Adipose tissue (tissue), 3 donors: ENCODE results near the gene MLLT1. TPM values are rescaled to one million over a fixed set of nuclear protein-coding genes. Genes with fewer than 3 reads are reported as not detected.

Source experiments
- H3K27ac ChIP-seq: one replicate; pipeline ENCODE4 v1.5.1; 2013; ENCODE audit warnings: low read depth, low read length
- WGBS, 3 donors: extraction: QIAGEN DNeasy Blood & Tissue Kit; methylation state at CpG; one replicate each; pipeline ENCODE4 v1.1.7; 2013; 5-methylcytosine and 5-hydroxymethylcytosine counted together
- polyA plus RNA-seq, 3 donors: library from polyadenylated mRNA; stranded (reverse); fragments of 200-250 nt; gene quantifications; one replicate each; pipeline ENCODE4 v1.2.3, GENCODE V29; 2013
- donor health status: healthy with polysubstance abuse.
- donor health status: Bipolar disorder and iron deficiency.
- donor health status: healthy.

The MLLT1 gene
- polyA plus RNA-seq, 3 donors, result 19.3 to 41.7 (median 37.5) TPM

DNA sequence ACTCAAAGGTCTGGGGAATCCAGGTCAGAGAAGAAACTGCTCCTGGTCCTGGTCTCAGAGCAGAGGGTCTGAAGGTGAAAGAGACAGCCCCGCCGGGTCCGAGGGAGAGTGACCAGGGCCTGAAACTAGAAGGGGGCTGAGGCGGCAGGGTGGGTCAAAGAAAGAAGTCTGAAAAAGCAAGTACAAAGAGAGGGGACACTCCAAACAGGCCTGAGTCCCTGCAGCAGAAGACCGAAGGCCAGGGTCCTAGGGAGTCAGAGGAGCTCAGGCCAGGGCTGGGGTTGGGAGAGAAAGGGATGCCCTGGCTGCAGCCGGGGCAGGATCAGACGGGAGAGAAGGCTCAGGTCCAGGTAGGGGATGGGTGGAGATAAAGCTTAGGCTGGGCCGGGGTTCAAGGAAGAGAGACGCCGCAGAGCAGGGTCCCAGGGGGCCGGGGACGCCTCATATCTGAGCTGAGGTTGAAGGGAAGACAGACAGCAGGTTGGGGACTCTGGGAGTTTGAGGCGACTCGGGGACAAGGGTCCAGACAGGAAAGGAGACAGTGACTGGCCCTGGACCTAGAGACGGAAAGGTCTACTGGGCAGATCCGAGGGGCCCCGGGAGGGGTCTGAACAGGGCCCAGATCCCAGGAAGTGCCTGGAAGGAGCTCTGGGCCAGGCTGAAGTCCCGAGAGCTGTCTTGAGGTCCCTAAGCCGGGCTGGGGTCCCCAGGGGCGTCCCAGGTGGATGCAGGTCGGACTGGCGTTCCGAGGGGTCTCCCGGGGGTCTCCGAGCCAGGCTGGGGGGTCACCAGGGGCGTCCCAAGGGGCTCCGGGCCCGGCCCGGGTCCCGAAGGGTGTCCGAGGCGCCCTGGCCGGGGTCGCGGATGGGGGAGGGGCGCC lies 795 bp downstream of the MLLT1 start:
- 7 to 8% (median 7%) methylated on average over 30 to 36 of the region's 36 CpGs for WGBS, 3 donors
- H3K27ac ChIP-seq, result peak overlapping the region; percentile 25

DNA sequence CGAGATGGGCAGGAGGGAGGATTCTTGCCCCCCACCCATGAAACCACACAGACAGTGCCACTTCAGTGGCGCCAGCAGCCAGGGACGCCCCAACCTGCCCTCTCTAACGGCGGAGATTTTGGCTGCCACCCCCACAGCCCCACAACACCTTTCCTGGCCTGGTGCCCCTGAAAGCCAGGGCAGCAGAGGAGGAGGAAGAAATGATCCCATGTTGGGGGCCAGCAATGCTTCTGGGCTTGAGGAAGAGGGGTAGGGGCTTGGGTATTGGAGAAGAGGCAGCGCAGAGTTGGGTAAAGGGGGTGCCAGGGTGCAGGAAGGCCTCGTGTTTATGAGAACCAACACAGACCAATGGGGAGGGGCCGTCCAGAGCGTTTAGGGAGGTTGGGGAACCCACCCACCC lies 1.7 kb downstream of the MLLT1 start:
- H3K27ac ChIP-seq, result no peak overlapping the region
- WGBS, 3 donors, result 74 to 76% (median 75%) methylated on average over 9 of the region's 9 CpGs

DNA sequence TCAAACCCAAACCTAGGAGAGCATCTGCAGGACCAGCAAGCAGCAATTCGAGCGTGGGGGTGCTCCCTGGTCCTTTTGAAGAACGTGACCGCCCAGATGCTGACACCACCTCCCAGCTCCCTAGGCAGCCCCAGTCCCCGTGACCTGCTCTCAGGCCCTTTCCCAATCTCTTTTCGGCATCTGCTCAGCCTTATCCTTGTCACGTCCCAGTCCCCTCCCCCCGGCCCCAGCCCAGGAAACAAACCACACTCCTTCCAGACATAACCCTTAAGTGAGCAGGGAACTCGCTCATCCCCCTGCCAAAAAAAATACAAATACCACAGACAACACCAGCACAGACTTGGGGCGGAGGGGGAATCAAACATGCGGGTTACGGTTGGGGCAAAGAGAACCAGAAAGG lies 3.3 kb downstream of the MLLT1 start:
- 57 to 68% (median 58%) methylated on average over 12 of the region's 12 CpGs for WGBS, 3 donors
- H3K27ac ChIP-seq, result peak overlapping the region; percentile 21

DNA sequence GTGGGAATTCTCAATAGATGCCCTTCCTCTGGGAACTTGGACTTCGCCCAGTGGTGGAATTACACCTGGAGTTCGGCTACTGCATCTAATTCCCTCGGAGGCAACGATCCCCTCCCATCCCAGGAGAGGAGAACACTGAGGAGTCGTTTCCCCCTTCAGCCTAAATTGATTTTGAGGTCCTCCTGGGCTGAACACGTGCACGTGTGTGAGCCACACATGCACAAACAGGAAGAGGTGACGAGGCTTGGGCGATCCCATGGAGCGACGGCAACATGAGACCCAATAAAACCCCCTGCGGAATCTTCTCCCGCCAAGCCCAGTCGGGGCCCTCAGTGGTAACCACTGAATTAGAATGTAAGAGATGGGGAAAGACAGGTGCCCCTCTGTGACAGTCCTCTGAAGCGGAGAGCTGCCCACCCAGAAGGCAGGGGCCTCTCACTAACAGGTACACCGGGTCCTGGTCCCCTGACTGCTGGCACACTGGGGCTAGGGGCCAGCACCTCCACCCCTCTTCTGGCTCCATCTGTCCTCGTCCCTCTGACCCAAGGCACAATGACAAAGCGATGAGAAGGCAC lies 4.5 kb downstream of the MLLT1 start:
- H3K27ac ChIP-seq, result peak overlapping the region; percentile 89
- WGBS, 3 donors, result 80 to 83% (median 82%) methylated on average over 18 of the region's 18 CpGs

DNA sequence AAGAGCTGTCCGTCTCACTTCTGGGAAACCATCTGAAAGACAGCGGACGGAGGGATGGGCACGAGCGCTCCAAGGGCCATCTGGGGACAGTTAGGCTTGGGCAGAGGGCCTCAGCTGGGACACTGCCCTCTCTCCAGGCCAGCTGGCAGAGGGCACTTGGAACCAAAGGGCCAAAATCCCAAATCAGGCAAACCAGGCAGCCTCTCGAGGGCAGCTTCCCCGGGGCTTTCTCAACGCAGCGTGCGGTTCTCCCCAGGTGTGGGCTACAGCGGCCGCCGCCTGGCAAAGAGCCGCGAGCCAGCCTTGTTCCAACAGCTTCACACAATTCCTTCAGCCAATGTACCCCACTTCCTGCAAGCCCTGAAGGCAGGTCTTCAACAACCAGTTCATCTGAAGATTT lies 5.0 kb downstream of the MLLT1 start:
- H3K27ac ChIP-seq, result peak overlapping the region; percentile 89
- WGBS, 3 donors, result 77 to 88% (median 85%) methylated on average over 15 of the region's 15 CpGs

DNA sequence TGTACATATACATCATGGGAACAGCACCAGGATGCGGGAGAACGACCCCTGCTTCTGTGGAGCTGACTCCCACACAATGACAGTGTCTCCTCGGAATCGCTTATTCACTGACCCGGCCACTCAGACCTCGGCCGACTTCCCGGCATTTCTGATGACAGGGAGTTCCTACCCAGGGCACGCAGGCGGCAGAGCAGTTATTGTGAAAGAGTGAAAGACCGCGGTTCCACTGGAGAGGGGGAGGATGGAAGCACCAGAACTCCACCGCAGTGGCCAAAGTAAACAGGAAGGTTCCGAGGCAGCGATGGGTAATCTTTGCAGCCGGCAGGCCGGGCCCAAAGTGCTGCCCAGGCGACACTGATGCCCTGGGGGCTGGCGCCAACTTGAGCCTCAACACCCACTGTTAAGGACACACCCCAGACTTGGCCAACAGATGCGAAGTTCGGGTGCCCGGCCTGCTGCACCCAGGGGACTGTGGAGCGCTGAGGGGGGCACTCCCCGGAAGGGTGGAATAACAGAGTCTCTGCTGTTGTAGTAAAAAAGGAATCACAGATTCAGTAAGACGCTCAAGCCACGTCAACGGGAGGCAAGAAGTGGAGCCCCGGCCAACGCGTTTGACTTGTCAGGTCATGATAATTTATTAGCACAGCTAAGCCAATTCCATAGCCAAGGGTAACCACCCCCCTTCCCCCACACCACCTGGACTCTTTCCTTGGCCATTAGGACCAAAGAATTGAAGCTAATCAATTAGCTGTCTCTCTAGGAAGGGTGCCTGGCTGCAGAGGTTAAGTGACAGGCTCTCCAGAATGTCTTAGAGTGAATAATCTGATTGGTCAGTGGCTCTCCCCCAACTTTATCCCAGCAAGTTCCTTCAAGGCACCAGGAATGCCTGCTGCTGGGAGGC lies 5.8 kb downstream of the MLLT1 start:
- peak overlapping the region; percentile 89 for H3K27ac ChIP-seq
- 3 to 6% (median 6%) methylated on average over 30 of the region's 30 CpGs for WGBS, 3 donors

DNA sequence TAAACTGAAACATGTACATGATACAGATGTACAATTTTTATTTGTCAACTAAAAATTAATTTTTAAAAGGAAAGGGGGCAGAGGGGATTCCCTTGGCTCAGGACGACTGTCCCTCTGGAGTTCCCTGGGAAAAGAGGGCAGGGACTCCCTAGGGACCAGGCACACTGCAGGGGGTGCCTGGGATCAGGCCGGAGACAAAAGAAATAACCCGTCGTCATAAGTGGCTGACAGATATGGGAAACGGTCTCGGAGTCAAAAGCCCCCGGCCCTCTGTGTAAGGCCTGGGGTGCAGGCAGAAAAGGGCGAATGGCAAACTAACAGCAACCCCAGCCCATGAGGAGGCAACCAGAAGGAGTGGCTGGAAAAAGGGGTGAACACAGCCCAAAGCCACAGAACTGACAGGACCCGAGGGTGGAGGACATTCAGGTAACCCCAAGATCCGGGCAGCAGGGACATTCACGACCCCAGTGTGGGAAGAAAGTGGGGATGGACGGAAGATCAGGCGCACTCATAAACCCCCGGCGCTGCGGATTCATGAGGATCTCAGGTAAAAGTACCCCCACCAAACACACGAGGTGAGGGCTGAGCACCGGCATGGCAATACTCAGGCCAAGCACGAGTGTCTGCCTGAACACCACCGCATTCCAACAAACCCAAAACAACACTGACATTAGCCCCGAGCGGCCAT lies 6.7 kb downstream of the MLLT1 start:
- H3K27ac ChIP-seq, result peak overlapping the region; percentile 73
- WGBS, 3 donors, result 75 to 77% (median 76%) methylated on average over 22 of the region's 22 CpGs

DNA sequence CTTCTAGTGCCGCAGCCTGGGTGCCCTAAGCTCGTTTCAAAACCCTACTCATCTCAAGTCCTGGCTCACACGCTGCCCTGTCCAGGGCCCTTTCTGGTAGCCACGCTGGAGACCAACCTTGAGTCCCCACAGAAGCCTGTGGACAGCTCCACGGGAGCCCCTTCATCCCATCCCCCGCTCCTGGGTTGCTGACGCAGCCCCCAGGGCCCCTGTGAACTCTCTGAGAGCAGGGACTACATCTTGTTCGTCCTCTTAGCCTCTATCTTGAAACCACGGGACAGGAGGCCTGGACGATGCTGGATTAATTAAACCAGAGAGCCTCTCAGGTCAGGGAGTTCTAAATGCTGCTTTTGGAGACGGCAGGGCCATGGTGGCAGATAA lies 7.4 kb downstream of the MLLT1 start:
- H3K27ac ChIP-seq, result peak overlapping the region; percentile 87
- 41 to 57% (median 54%) methylated on average over 11 of the region's 11 CpGs for WGBS, 3 donors

DNA sequence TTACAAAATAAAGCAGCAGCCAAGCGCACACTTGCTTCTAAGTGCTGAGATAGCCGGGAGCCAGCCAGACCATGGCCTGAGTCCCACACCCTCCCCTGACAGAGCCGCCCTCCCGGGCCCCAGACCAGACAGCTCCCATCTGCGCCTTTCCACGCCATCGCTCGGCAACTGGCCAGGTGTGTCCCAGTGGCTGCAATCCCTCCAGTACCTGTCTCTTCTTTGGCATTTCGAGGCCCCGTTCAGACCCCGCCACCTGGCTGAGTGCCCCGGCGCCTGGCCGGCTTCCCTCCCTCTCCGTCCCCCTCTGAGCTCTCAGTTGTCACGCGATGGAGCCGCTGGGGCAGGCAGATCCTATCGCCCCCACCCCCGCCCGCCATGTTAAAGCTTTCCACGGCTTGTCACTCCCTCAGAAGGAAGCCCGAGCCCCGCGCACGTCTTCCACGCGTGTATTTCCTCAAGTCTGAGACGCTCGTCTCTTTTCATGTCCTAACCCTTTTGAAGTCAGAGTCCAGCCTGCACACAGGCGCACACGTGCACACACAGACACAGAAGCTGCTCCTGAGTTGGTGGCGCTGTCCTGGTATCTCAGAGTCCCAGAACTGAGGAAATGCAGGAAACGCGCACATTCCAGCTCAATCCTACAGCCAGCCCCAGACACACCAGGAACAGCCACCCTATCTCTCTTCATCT lies 7.9 kb downstream of the MLLT1 start:
- 13 to 34% (median 21%) methylated on average over 35 of the region's 35 CpGs for WGBS, 3 donors
- peak overlapping the region; percentile 87 for H3K27ac ChIP-seq

DNA sequence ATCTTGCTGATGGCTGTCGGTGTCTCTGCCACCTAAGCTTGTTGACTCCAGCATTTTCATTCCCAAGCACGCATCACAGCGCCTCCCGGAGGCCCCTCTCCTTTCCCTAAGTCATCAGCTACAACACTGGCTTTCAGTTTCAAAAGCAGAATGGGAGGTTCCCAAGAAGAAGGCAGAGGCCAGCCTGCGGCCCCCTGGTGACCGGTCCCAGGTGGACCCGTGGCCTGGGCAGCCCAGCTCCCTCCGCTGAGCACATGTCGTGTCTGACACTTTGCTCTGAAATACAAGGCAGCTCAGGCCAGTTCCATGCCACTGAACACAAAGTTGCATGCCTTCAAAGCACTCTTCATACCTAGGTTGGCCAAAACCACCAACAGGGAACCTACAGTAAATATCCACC lies 8.5 kb downstream of the MLLT1 start:
- peak overlapping the region; percentile 19 for H3K27ac ChIP-seq
- 37 to 73% (median 53%) methylated on average over 9 of the region's 9 CpGs for WGBS, 3 donors

DNA sequence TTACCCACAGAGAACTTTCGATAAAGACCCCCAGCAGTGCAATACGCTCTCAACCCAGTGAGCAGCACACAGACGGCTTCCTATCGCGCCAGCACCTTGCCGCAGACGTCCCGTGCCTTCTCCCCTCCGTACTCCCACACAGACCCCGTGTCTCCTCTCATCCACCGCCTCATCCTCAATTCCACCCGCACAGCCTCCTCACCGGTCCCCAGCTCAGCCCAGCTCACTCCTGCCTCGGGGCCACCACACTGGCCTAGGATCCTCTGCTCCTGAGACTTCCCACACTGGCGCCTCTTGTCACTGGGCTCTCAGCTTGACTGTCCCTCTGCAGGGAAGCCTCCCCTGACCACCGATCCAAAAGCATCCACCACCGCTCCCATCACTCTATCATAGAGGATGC lies 9.0 kb downstream of the MLLT1 start:
- 88 to 94% (median 93%) methylated on average over 17 of the region's 17 CpGs for WGBS, 3 donors
- H3K27ac ChIP-seq, result no peak overlapping the region

DNA sequence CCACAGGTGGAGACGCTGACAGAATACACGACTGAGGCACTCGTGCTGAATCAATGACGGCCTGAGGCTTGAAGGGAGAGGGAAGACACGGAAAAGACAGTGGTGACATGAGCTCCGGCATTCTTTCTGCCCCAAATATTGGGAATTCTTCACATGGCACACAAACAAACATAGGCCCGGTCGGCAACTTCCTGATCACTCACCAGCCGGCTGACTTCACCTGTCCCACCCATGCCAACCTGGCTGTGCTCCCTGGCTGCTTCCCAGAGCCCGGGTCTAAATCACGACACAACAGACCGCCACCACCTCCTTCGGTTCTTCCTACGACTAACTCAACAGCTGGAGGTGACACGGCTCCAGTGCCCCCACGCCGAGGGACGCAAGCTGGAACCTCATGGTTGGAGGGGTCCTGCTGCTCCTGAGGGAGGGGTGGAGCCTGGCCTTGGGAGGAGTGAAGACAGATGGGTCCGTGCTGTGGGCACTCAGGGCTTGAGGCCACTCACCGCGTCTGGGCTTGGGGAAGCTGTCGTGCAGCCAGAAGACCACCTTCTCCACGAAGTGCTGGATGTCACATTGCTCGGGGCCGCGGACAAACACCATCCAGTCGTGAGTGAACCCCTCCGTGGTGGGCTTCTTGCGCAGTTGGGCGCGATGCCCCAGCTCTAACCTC lies 9.6 kb downstream of the MLLT1 start:
- WGBS, 3 donors, result 84 to 93% (median 90%) methylated on average over 31 of the region's 31 CpGs
- no peak overlapping the region for H3K27ac ChIP-seq

DNA sequence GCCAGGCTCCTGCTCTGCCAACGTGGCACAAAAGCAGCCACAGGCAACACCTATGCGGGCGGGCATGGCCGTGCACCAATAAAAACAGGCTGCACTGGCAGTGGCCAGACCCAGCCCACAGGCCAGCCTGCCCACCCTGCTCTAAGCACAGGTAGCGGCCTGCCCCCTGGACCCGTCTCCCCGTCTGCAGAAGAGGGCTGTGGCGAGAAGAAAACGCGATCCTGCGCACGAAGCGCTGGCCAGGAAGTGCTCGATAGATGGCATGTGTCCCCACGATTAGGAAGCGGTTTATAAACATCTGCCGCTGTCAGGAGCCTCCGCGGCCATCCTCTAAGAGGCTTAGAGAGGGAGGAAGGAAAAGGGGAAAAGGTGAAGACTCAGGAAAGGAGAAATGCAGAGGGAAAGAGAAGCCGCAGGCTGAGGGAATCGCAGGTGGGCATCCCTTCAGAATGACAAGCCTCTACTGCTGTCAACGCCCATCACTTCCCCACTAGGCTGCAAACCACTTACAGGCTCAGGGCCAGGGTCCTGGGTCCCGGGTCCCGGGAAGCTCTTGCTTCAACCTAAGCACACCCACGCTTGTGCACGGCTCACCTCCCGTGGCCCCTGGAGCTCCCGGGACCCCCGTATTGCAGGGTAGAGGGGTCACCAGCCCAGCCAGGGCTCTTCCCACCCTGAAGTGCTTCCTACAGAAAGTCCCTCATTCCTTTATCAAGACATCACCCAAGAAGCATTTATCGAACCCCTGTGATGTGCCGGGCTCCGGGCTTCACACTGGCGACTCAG lies 10.5 kb downstream of the MLLT1 start:
- 84 to 90% (median 89%) methylated on average over 33 of the region's 33 CpGs for WGBS, 3 donors
- no peak overlapping the region for H3K27ac ChIP-seq

DNA sequence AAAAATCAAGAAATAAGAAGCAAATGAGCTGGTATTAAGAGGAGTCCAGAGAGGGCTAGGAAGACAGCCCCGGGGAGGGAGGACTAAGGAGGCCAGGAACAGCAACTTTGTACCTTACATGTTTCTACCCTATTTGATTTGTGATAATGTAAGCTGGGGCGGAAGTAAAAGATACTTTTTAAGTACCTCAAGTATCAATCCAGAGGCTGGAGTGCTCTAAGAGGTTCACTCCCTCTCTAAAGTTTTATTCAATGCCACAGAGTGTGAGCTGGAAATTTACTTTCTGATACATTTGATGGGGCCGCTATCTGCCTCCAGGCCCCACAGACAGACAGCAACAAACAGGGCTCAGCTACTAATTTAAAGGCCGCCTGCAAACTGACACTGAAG lies 11.4 kb downstream of the MLLT1 start:
- 88 to 96% (median 93%) methylated on average over 4 of the region's 4 CpGs for WGBS, 3 donors
- no peak overlapping the region for H3K27ac ChIP-seq

DNA sequence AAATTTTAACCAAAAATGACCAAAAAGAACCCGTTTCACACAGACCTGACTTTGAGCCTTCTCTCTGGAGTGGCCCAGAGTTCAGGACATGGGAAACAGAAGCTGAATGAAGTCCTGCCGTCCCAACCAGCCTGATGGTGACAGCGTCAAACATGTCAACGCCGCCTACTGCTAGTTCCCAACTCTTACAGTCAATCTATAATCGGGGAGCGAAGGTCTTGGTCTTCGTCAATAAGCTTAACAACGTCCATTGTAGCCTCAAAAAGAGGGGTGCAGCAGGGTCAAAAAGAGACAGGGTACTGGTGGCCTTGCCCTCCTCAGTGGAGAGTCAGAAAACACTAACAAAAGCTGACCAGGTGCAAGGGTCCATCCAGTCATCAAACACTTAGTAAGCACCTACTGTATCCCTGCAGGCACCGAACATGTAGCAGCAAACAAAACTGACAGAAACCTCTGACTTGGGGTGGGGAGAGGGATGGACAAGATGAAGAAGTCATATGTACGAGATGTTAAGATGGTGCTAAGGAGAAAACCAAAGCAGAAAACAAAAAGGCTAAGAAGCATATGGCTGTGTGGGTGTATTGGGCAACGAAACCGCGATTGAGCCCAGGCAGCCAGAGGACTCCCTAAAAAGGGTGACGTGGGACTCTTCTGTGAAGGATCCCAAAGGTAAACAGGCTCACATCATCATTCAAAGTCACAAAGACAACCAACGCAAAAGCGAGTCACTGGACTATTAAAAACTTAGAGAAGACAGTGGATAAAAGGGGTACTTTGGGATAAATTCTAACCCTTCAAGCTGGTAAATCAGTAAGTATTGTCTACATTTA lies 12.0 kb downstream of the MLLT1 start:
- 86 to 88% (median 86%) methylated on average over 17 of the region's 17 CpGs for WGBS, 3 donors
- no peak overlapping the region for H3K27ac ChIP-seq

DNA sequence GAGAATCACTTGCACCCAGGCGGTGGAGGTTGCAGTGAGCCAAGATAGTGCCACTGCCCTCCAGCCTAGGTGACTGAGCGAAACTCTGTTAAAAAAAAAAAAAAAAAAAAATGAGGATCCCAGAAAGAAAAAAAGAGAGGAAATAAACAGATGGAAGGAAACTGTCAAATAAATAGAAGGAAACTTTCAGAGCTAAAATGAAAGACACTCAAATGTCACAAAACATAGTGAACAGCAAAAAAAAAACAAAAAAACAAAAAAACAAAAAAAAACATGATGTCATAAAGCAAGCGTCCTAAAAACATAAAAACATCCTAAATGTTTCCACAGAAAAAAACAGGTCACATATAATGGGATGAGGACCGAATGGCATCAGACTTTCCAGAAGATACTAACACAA lies 15.0 kb downstream of the MLLT1 start:
- no peak overlapping the region for H3K27ac ChIP-seq
- 88 to 94% (median 90%) methylated on average over 4 of the region's 4 CpGs for WGBS, 3 donors
